Measurements from ENCODE around the gene FLT4.

The FLT4 gene

GRCh38 chr5:180563994-180564393 lies 85.4 kb downstream of the FLT4 start:
- TF ChIP-seq CTCF (IDR thresholded peaks at IDR 0.05): no peak

- TF ChIP-seq CTCF (IDR thresholded peaks at IDR 0.05): no peak
Measured at GRCh38 chr5:180558232-180558631, 91.2 kb downstream of the FLT4 start.

- TF ChIP-seq CTCF (IDR thresholded peaks at IDR 0.05): no peak
Measured at GRCh38 chr5:180557217-180557809, 92.1 kb downstream of the FLT4 start.

GRCh38 chr5:180555168-180555921 lies 94.1 kb downstream of the FLT4 start:
- TF ChIP-seq CTCF (IDR thresholded peaks at IDR 0.05): no peak

GRCh38 chr5:180553530-180553929 lies 95.9 kb downstream of the FLT4 start:
- TF ChIP-seq CTCF (IDR thresholded peaks at IDR 0.05): no peak

Measured in LNCAP (cell line).